ENCODE results near the gene ERMARD.
"Not testable (repeated sequence)": the region's sequence is repeated elsewhere in the genome, so short reads cannot be mapped to it uniquely, and the experiment has no call there.

ERMARD gene

GRCh38 chr6:169738204-169738975, 13.0 kb upstream of the ERMARD start:
- no peak for DNase-seq

GRCh38 chr6:169738976-169739529, 12.4 kb upstream of the ERMARD start:
- DNase-seq = no peak

GRCh38 chr6:169741344-169741743, 10.1 kb upstream of the ERMARD start:
- DNase-seq = no peak

- DNase-seq = no peak
Observed at GRCh38 chr6:169745405-169745804, 6.0 kb upstream of the ERMARD start.

- no peak for DNase-seq
Observed at GRCh38 chr6:169746556-169746955, 4.9 kb upstream of the ERMARD start.

- DNase-seq = peak in 1 of 2 experiments; percentile 30
Observed at GRCh38 chr6:169752074-169752623, 727 bp downstream of the ERMARD start.

- DNase-seq = no peak
Observed at GRCh38 chr6:169755162-169755561, 3.7 kb downstream of the ERMARD start.

- DNase-seq = no peak
Observed at GRCh38 chr6:169763308-169763707, 11.9 kb downstream of the ERMARD start.

GRCh38 chr6:169763881-169764280, 12.5 kb downstream of the ERMARD start:
- DNase-seq = no peak

- DNase-seq = not testable (repeated sequence)
Observed at GRCh38 chr6:169765789-169766188, 14.4 kb downstream of the ERMARD start.

- no peak for DNase-seq
Observed at GRCh38 chr6:169766232-169766631, 14.8 kb downstream of the ERMARD start.

GRCh38 chr6:169766921-169767736, 15.7 kb downstream of the ERMARD start:
- DNase-seq = no peak

- no peak for DNase-seq
Observed at GRCh38 chr6:169774347-169774746, 22.9 kb downstream of the ERMARD start.

- DNase-seq = no peak
Observed at GRCh38 chr6:169775321-169775720, 23.9 kb downstream of the ERMARD start.

GRCh38 chr6:169776379-169776778, 25.0 kb downstream of the ERMARD start:
- DNase-seq = no peak

- no peak for DNase-seq
Observed at GRCh38 chr6:169777896-169778295, 26.5 kb downstream of the ERMARD start.

GRCh38 chr6:169778646-169779045, 27.2 kb downstream of the ERMARD start:
- no peak for DNase-seq

GRCh38 chr6:169779092-169779815, 27.8 kb downstream of the ERMARD start:
- no peak for DNase-seq

GRCh38 chr6:169779896-169780295, 28.5 kb downstream of the ERMARD start:
- no peak for DNase-seq

- no peak for DNase-seq
Observed at GRCh38 chr6:169780571-169781091, 29.2 kb downstream of the ERMARD start.

- DNase-seq = no peak
Observed at GRCh38 chr6:169782966-169783365, 31.5 kb downstream of the ERMARD start.

GRCh38 chr6:169783401-169783800, 32.0 kb downstream of the ERMARD start:
- DNase-seq = no peak
